DMS53 treated with DMSO at 0.1 percent for 48 hours (cell line): ENCODE results near the gene SCARF2.

ENCODE experiments used
- DNase-seq: peaks from one replicate; lab custom pipeline; 2025; ENCODE audit not compliant: unreplicated experiment; lab: John Stamatoyannopoulos, UW

The SCARF2 gene

DNA sequence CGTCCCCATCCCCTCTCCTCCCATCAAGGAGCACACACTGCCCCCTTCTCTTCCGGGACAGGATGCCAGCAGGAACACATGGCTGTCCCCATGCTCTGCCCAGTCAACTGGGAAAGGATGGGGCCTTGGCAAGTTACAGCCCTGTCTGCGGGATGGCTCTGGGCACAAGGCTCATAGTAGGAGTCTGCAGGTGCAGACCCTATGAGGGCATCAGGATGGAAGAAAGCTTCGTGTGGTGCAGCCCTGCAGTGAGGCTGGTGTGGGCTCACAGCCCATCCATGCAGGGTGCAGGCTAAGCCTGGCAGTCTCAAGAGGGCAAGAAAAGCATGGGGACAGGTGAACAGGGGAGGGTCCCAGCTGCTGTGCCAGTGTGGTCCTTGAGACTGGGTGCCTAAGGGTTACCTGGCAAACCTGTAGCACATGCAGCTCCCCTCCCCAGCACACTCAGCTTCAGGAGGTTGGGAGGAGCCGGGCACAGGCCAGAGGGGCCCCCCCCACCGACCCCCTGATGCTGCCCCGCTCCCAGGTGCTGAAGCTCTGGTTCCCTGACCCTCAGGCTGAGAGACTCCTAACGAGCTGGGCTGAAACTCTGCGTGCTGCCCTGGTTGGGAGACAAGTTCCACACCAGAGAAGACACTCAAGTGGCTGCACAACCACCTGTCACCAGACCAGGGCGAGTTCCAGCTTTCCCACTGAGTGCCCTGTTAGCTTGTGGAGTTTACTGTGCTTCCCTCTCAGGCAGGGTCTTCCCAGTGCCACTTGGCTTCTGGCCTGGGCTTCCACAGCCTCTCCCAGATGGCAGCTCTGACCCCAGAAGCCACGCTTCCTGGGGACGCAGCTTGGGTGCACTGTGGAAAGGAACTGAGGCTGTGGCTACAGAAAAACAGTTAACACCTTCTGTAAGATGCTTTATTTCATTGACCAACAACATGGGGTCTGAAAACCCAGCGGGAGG lies 3.3 kb upstream of the SCARF2 start:
- no peak for DNase-seq

DNA sequence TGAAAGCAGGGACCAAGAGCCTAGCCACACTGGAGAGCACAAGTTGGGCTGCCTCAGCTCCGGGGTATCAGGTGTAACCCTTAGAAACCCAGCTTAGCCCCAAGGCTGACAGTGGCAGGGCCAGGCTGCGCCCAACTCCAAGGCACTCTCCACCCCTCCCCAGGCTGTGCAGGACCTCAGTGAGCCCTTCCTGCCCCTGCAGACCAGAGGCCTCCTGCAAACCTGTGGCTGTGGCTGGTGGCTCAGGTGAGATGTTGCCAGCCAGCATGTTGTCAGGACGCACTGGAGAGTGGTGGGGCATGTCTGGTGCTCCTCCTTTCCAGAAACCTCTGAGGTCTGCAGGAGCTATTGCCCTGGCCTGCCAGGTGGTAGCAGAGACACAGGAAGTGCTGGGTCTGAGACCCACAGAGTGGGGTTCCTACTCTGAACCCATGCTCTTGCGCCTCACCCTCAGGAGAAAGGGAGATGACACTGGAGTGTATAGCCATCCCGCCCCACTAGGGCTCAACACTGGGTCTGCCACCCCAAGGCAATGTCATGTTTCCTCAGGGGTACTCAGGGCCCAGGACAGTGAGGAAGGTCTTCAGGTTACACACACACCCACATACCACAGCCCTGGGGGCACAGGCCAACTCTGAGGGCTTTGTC lies 2.4 kb upstream of the SCARF2 start:
- DNase-seq: no peak

DNA sequence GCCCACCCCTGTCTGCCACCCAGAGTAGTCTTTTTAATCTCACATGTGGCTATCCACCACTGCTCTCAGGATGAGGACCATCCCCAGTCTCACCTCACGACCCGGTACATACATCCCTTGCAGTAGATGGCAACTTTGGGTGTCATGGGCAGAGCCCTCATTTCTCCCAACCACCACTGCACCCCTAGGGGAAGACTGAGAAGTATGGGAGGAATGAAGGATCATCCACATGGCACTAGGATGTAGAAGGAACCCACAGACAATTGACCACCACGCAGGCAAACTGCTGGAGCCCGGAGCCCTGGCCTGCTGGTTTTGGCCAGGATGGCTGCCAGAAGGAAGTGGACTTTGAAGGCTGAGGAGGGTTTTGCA lies 1.9 kb upstream of the SCARF2 start:
- no peak for DNase-seq

DNA sequence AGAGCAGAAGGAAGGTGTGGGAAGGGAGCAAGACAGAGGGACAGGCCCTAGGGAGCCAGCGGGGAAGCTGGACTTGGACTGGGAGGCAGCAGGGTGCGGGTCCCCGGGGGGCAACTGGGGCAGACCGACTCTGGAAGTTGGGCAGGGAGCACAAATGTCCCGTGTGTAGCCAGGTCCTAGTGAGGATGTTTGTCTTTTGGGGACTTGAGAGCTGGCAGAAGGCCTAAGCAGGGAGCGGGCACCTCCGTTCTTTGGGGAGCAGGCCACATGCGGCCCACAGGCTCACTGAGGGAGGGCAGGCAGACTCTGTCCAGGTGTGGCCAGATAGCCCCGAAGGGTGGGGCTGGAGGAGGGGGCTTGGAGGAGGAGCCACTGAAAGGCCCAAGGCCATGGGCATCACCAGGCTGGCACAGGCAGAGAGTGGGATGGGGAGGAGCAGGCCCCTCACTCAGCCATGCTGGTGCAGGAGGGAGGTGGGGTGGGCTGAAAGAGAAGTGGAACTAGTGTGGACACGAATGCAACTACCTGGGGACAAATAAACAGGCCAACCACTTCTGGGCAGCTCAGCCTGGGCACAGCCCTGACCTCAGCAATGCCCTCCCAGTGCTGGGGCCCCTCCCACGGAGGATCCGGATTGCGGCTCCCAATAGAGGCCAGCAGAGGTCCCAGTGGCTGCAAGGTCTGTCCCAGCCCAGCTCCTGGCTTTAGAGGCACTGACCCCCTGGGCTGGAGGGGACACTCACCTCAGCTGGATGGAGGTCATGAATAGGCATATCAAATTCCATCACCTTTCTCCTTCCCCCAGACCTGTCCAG lies 1.3 kb upstream of the SCARF2 start:
- DNase-seq: no peak

DNA sequence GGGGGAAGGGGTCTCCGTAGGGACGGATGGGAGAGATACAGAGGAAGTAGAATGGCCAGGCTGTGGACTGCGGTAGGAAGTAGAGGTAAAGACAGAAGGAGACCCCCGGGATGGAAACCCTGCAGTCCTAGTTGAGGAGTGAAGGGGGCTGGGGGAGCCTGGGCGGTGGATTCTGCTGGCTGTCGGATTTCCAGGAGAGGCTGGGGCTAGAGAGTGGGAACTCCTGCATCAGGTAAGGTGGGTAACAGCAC lies 727 bp upstream of the SCARF2 start:
- DNase-seq: no peak

DNA sequence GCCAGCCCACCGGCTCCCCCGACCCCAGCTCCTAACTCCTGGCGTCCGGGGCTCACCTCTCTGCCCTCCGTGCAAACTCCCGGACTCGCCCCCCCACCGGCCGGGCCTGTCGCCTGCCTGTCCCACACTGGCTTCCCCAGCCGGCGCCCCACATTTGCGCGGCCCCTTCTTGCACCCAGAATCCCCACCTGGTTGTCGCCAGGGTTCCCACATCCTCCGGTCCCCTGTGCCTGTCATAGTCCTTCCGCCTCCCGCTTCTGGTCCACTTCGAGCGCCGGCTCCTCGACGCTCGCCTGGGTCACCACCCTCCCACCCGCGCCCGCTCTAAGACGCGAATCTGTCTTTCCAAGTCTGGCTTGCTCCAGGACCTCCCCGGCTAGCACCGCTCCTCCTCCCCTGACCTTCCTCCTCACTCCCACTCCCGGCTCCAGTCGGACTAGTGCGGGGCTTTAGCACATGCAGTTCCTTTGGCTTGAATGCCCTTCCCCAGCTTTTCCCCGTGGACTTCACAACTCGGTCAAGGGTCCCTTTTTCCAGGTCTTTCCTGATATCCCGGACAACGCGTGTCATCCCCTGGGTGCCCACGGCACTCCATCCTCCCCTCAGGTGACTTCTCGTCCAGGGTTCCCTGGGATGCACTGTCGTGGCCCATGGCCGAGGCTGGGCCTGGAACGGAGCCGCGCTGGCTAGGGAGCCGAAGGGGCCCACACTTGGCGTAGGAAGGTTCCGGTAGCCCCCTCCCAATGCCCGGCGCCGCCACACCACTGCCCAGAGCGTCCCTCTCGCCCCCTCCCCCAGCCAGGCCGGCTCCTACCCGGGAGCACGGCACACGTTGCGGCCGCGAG lies 635 bp downstream of the SCARF2 start:
- no peak for DNase-seq

DNA sequence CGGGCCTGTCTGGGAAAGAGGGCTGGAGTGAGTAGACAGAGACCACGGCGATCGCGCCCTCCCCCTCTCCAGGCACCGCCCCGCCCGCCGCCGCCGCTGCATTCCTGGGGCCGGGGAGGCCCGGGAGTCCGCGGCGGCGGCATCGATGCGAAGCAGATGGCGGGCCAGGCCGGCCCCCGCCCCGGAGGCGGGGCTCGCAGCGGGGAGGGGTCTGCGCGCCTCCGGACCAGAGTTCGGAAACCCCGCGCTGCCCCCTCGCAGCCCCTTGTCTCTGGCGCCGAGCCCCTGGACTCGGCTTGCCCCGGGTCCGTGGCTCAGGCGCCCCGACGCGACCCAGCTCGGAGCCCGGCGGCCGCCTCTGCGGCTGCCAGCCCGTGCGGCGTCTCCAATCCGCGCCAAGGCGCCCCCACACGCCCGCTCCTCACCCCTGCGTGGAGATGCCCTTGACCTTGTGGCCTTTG lies 1.3 kb downstream of the SCARF2 start:
- no peak for DNase-seq

DNA sequence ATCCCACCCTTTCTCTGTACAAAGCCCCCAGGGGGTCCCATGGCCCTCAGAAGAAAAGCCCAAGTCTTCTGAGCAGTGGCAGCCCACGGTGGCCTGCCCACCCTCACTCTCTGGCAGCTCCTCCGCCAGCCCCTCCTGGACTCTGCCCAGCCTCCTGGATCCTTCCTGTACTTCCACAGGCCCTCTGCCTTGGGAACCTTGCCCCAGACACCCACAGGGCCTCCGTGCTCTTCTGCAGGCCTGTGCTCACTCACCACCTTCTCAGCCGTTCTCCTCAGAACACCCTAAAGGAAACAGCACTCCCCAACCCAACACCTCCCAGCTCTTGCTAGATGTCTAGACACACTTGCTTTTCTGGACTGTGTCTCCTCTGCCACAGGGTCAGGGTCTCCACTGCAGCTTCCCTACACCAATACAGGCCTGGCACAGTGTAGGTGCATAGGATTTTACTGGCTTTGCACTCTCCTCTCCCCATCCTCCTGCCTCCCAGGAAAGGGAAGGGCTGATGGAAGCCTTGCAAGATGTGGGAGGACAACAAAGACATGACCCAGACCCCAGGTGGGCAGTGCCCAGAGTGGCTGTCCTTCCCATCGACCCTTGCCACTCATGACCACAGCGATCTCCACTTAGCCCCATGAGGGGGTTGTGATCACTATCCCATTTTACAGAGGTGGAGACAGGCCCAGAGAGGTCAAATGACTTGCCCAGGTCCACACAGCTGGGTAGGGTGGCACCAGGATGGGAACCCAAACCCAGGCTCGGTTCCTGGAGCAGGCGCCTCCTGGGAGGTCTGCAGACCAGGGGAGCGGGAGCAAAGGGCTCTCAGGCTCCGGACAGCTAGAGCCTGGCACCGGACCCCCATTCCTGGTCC lies 2.0 kb downstream of the SCARF2 start:
- no peak for DNase-seq

DNA sequence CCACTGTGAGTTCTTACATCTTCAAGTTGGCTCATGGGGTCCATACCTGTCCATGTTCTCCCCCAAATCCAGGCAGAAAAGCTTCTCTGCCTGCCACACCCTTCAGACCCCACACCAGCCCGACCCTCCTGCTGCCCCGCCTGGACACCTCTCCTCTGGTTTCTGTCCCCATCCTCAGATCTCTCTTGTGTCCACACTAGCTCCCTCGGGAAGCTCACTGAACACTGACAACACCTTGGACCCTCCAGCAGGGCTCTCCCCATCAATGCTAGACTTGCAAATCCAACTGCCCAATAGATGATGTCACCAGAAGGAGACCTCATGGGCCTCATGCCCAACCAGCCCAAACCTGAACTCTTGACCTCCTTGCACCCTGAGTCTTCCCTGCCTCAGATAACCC lies 2.9 kb downstream of the SCARF2 start:
- no peak for DNase-seq

DNA sequence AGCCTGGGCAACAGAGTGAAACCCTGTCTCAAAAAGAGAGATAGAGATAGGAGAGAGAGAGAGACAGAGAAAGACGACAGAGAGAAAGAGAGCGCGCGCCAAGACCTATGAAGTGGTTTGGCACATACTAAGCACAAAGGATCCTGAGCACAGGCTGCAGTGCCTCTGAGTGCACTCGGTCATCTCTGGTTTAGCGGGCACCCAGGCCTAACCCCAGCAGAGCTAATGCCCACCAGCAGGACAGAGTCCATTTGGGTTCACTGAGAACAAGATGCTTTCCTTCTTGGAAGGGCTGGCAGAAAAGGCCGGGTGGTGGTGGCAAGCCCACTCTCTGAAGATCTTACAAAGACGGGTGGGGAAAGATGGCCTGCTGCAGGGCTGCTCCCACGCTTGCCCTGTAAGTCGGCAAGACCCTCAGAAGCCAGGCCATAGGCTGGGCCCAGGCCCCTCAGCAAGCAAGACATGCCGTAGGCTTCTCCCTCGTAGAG lies 3.3 kb downstream of the SCARF2 start:
- no peak for DNase-seq

DNA sequence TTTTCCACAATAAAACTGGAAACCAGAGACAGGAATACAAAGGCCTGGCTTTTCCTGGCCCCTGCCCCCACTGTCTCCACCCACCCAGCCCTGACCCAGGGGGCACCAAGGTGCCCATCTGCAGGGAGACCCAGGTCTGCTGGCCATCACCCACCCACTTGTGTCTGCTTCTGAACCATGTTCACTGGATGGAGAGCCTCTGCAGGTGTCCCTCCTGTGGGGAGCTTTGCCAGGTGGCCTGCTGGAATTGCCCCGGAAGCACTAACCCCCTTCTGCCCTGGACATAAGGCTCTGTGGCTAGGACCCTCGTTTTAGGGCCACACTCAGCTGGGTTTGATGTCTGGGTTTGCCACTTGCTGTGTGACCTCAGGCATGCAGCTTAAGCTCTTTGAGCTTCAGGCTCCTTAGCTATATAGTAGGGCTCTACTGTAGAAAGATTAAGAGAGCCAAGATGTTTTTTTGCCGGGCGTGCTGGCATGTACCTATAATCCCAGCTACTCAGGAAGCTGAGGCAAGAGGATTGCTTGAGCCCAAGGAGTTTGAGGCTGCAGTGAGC lies 3.9 kb downstream of the SCARF2 start:
- no peak for DNase-seq

DNA sequence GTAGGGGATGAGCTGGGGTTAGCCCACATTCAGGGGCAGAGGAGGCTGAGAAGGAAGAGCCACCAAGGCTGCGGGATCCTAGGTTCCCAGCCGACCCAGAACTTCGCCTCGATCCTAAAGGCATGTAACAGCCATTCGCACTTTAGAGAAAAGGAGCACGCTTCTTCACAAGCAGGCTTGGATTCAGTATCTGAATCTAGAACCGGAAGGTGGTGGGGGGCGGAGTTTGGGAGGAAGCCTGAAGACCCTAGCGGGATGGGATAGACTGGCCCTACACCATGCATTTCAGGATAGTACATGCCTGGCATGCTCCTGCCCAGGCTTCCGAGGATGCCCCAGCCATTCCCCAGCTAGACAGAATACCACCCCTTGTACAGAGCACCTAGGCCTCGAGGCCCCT lies 4.4 kb downstream of the SCARF2 start:
- no peak for DNase-seq

DNA sequence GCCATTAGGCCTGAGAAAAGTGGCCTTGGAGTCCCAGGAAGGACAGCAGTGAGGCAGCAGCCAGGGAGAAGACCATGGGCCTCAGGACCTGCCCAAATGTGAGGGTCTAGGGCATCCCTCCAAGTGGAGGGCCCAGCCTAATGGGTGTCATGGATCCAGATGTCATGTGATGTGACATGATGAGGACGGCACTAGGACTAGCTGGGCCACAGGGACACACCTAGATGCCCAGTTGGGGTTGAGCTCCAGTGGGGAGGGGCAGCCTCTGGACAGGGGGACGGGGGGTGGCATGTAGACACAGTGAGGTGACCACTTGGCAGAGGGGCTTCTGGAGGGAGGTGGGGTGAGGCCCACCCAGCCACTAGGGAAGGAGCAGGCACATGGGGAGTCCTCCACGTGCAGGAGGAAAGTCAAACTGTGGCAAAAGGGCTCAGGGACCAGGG lies 5.4 kb downstream of the SCARF2 start:
- no peak for DNase-seq

DNA sequence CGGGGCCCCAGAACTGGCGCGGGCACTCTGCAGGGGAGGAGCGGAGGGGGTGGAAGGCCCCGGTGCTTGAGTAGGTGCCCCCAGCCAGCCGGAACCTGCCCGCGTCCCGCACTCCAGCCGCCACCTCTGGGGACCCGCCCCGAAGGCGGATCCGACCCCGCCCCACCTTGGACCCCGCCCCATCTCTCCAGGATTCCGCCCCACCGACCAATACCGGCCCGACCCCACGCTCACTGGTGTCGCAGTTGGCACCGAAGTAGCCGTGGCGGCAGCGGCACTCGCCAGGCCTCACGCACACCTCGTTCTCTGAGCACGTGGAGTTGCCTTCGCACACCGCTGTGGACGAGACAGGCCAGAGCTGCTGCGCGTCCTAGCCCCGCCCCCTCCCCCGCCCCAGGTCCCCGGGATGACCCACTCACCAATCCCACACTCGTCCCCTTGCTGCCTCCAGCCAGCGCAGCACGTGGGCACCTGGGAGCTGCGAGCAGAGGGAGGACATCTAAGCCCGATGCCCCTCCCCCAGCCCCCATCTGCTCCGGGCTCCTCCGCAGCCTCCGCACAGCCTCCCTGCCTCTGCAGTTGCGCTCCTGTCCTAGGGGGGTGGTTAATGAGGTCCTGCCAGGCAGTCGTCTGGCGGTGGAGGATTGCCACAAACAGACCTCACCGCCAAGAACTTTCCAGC lies 6.0 kb downstream of the SCARF2 start:
- no peak for DNase-seq

DNA sequence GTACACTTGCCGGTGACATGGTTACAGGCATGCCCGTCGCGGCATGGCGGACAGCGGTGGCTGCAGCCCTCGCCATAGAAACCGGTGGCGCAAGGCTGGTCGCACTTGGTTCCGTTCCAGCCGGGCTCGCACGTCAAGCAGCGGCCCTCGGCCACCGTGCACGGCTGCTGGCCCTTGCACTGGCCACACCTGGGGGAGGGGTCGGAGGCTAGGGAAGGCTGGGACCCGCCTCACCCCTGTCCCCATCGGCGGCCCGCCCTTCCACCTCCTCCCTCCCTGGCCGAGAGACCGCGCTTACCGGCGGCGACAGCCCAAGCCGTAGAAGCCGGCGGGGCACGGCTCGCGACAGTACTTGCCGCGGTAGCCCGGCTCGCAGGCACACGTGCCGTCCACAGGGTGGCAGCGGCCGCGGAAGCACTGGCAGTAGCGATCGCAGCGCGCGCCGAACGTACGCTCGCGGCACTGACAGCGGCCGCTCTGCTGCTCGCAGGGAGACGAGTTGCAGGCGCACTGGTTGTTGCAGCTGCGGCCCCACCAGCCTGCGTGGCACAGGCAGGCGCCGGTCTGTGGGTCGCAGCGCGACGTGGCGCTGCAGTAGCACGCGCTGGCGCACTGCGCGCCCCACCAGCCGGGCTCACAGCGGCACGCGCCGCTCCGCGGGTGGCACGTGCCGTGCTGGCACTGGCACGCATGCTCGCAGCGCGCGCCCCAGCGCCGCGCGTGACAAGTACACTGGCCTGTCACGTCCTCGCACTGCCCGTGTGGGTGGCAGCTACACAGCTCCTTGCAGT lies 6.7 kb downstream of the SCARF2 start:
- peak; percentile 13 for DNase-seq

DNA sequence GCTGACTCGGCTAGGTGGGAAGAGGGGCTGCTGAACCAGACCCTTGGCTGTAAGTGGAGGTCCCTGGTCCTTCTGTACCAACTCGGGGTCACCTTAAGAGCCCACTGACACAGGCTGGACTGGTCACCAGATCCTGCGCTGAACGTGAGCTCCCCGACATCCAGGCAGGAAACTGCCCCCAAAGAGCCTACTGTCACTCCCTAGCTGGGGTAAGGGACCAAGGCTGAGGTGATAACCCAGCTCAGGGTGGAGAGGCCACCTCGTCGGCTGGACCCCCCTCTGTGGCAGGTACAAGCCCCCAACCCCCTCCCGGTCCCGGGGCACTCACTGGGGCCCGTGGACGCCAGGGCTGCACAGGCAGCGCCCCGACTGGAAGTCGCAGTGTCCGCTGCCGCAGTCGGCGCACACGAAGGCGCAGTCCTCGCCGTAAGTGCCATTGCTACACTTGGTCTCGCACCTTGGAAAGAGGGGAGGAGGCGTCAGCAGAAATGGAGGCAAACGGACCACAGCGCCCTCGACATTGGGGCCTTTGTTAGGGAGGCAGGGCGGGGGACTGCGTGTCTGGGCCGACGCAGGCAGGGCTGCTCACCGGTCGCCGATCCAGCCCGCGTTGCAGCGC lies 7.4 kb downstream of the SCARF2 start:
- no peak for DNase-seq

DNA sequence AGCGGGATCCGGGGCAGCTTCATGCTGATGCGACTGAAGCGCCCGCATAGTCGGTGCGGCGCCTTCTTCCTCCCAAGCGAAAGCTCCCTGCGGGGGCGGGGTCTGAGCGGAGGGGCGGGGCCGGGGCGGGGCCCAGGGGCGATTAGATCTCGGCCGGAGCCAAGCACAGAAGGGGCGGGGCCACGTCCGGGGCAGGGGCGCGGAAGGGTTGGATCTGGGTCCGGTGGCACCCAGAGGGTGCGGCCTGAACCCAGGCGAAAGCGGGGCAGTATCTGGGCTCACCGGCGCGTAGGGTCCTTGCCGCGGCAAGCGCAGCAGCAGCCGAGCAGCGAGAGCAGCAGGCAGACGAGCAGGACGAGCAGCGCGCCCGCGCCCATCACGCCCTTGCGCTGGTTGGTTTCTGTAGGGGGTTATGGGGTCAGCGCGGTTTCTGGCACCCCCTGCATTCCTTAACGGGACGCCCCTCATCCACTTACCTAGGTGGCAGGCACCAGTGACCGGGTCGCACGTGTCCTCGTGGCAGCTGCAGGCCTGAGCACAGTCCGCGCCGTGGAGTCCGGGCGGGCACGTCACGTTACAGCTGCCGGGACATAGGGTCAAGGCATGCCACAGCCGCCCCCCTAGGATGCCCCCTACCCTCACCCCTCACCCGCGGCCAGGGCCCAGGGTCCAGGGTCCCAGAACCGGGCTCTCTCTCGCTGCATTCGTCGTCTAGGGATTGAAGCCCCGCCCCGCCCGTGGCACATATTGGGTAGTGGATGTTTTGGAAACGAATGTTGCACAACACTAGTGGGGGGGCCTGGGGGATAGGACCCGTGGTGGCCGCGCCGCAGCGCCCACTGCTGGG lies 8.1 kb downstream of the SCARF2 start:
- DNase-seq: no peak
